Gastrocnemius medialis (tissue), 4 donors: ENCODE data around the gene JDP2. TPM values are rescaled to one million over a fixed set of nuclear protein-coding genes. Genes with fewer than 3 reads are reported as not detected.

Experiments
- ATAC-seq, 2 donors: fragments of 150-250 bp; one replicate each; pipeline ENCODE4 v1.9.1; 2016
- DNase-seq, 2 donors: peaks; one replicate each; pipeline ENCODE4 v3.0.0-alpha.2; 2019
- H3K27ac ChIP-seq, 4 donors: fragments of 200-600 bp; sonication (generic); 1 replicate in 1 of 4; 2 replicates in 3 of 4; pipeline ENCODE4 v1.5.1; 2016 to 2018; ENCODE audit warnings: mild to moderate bottlenecking in 2 of 4, moderate library complexity in 1 of 4
- H3K27me3 ChIP-seq, 3 donors: fragments of 200-600 bp; sonication (generic) in 2 of 3; 1 replicate in 1 of 3; 2 replicates in 2 of 3; pipeline versions ENCODE4 v1.5.1 to v1.6.0; 2016 to 2019; ENCODE audit warnings: mild to moderate bottlenecking in 1 of 3, moderate library complexity in 1 of 3
- H3K36me3 ChIP-seq, 2 donors: fragments of 200-600 bp; sonication (generic) in 1 of 2; one replicate each; pipeline ENCODE4 v1.5.1; 2017 to 2018
- H3K4me1 ChIP-seq, 2 donors: fragments of 200-600 bp; sonication (generic) in 1 of 2; one replicate each; pipeline ENCODE4 v1.5.1; 2016 to 2017; ENCODE audit warnings: mild to moderate bottlenecking in 2 of 2
- H3K4me3 ChIP-seq, 4 donors: fragments of 200-600 bp; sonication (generic) in 3 of 4; 1 replicate in 1 of 4; 2 replicates in 3 of 4; pipeline ENCODE4 v1.5.1; 2016 to 2019; ENCODE audit warnings: mild to moderate bottlenecking in 2 of 4
- H3K9me3 ChIP-seq, 3 donors: fragments of 200-600 bp; sonication (generic) in 2 of 3; 1 replicate in 1 of 3; 2 replicates in 2 of 3; pipeline ENCODE4 v1.5.1; 2016 to 2019
- CTCF ChIP-seq, 5 experiments: fragments of 450-650 bp in 3 of 5; fragments of 200-600 bp in 2 of 5; sonication (generic) in 2 of 5; IDR thresholded peaks in 4 of 5; conservative IDR thresholded peaks in 1 of 5; 1 replicate in 4 of 5; 2 replicates in 1 of 5; pipeline ENCODE4 v1.5.1; 2016 to 2019; ENCODE audit warnings: antibody characterized with exemption in 5 of 5, mild to moderate bottlenecking in 3 of 5, moderate library complexity in 3 of 5
- POLR2A ChIP-seq, 2 donors: fragments of 450-650 bp; IDR thresholded peaks; one replicate each; pipeline ENCODE4 v1.6.1; 2017; ENCODE audit warnings: antibody characterized with exemption in 2 of 2, mild to moderate bottlenecking in 2 of 2, moderate library complexity in 2 of 2
- in situ Hi-C, 4 donors: fragments of 200-750 bp; cut with MboI; loops; one replicate each; pipeline versions ENCODE4 v1.15.0 to v1.8.0; 2017; ENCODE audit warnings: low sequenced_read_pairs in 4 of 4
- intact Hi-C: fragments of 100-400 bp; cut with DNase I; formaldehyde crosslinking; loops from one replicate; pipeline ENCODE4 v1.15.1; 2023; ENCODE audit warnings: low total_unique reads
- total RNA-seq, 4 donors: library from RNA; depleted of rRNA; stranded (reverse); fragments of >200 nt; gene quantifications; one replicate each; pipeline versions ENCODE4 v1.1.0 to v1.2.3, GENCODE V29; 2016

The JDP2 gene
- total RNA-seq, 4 donors from 2014 or later = 17.3 to 80.2 (median 31.7) TPM

- DNase-seq = no peak
- intact Hi-C loops = no loop called here
- ATAC-seq = peak; percentile 25 to 37
- peaks cover 58 to 60% of the 10 kb centered on the region in 2 donors for H3K4me1 ChIP-seq
- peak overlapping the region; percentile 52 to 87 (median 68) for H3K27ac ChIP-seq
- no peaks in the 10 kb centered on the region for H3K27me3 ChIP-seq
- H3K36me3 ChIP-seq = peaks cover 0 to 47% of the 10 kb centered on the region in 2 donors
- in situ Hi-C loops = no loop called here
- H3K4me3 ChIP-seq = no peak overlapping the region
- no peaks in the 10 kb centered on the region for H3K9me3 ChIP-seq
- TF ChIP-seq POLR2A (IDR thresholded peaks at IDR 0.05) (no peak), CTCF (IDR thresholded peaks at IDR 0.05 in 4 of 5, conservative IDR thresholded peaks at IDR 0.05 in 1 of 5) (no peak)
Measured at GRCh38 chr14:75437201-75438143, 9.7 kb downstream of the JDP2 start.

GRCh38 chr14:75438486-75439080 lies 10.8 kb downstream of the JDP2 start:
- no peak for TF ChIP-seq CTCF (IDR thresholded peaks at IDR 0.05 in 4 of 5, conservative IDR thresholded peaks at IDR 0.05 in 1 of 5)
- no peak for TF ChIP-seq POLR2A (IDR thresholded peaks at IDR 0.05)
- DNase-seq (no peak), ATAC-seq (no peak)
- in situ Hi-C loops (no loop called here), intact Hi-C loops (no loop called here)
- H3K36me3 ChIP-seq = peaks cover 0 to 41% of the 10 kb centered on the region in 2 donors
- H3K9me3 ChIP-seq = no peaks in the 10 kb centered on the region
- peak overlapping the region; percentile 52 to 87 (median 68) for H3K27ac ChIP-seq
- H3K27me3 ChIP-seq = no peaks in the 10 kb centered on the region
- peaks cover 67% of the 10 kb centered on the region in 2 donors for H3K4me1 ChIP-seq
- H3K4me3 ChIP-seq = no peak overlapping the region

GRCh38 chr14:75439989-75440388 lies 12.2 kb downstream of the JDP2 start:
- Histone ChIP-seq H3K4me1 (peaks cover 65 to 81% of the 10 kb centered on the region in 2 donors), H3K27ac (peak overlapping the region in 2 of 4 donors; percentile 87 to 93), H3K4me3 (no peak overlapping the region), H3K27me3 (no peaks in the 10 kb centered on the region), H3K9me3 (no peaks in the 10 kb centered on the region), H3K36me3 (peaks cover 0 to 36% of the 10 kb centered on the region in 2 donors)
- intact Hi-C loops = no loop called here
- TF ChIP-seq POLR2A (IDR thresholded peaks at IDR 0.05) = no peak
- TF ChIP-seq CTCF (IDR thresholded peaks at IDR 0.05 in 4 of 5, conservative IDR thresholded peaks at IDR 0.05 in 1 of 5) = no peak
- ATAC-seq (no peak), DNase-seq (no peak)
- in situ Hi-C loops = no loop called here

- intact Hi-C loops (no loop called here), in situ Hi-C loops (no loop called here)
- Histone ChIP-seq H3K27me3 (no peaks in the 10 kb centered on the region), H3K4me1 (peaks cover 68 to 83% of the 10 kb centered on the region in 2 donors), H3K4me3 (no peak overlapping the region), H3K36me3 (peaks cover 0 to 39% of the 10 kb centered on the region in 2 donors), H3K27ac (peak overlapping the region; percentile 78 to 93 (median 84)), H3K9me3 (no peaks in the 10 kb centered on the region)
- TF ChIP-seq POLR2A (IDR thresholded peaks at IDR 0.05) = no peak
- TF ChIP-seq CTCF (IDR thresholded peaks at IDR 0.05 in 4 of 5, conservative IDR thresholded peaks at IDR 0.05 in 1 of 5) = no peak
- ATAC-seq = peak in 1 of 2 donors; percentile 31
- DNase-seq = peak in 1 of 2 donors; percentile 65
Measured at GRCh38 chr14:75440733-75441477, 13.1 kb downstream of the JDP2 start.
